Ishikawa (cell line): ENCODE data around the gene DHRS7C.
A peak's percentile ranks its signal among the peaks of the same experiment; 100 is the strongest.

Experiments
- CEBPB ChIP-seq: IDR thresholded peaks from 2 replicates; pipeline ENCODE4 v1.6.1; 2012
- CREB1 ChIP-seq: IDR thresholded peaks from 2 replicates; pipeline ENCODE4 v1.6.1; 2012; ENCODE audit warnings: low read depth
- EGR1 ChIP-seq: IDR thresholded peaks from 2 replicates; pipeline ENCODE4 v1.6.1; 2012
- EP300 ChIP-seq: IDR thresholded peaks from 2 replicates; pipeline ENCODE4 v1.6.1; 2012; ENCODE audit warnings: borderline replicate concordance
- FOXM1 ChIP-seq: IDR thresholded peaks from 2 replicates; pipeline ENCODE4 v1.6.1; 2012; ENCODE audit warnings: low read depth, borderline replicate concordance
- MAX ChIP-seq: IDR thresholded peaks from 2 replicates; pipeline ENCODE4 v1.6.1; 2012
- NFIC ChIP-seq: IDR thresholded peaks from 2 replicates; pipeline ENCODE4 v1.6.1; 2012
- RAD21 ChIP-seq: IDR thresholded peaks from 2 replicates; pipeline ENCODE4 v1.6.1; 2012; ENCODE audit warnings: low read depth
- TAF1 ChIP-seq: IDR thresholded peaks from 2 replicates; pipeline ENCODE4 v1.6.1; 2012; ENCODE audit warnings: low read depth, mild to moderate bottlenecking
- TCF12 ChIP-seq: IDR thresholded peaks from 2 replicates; pipeline ENCODE4 v1.6.1; 2012; ENCODE audit warnings: low read depth
- TEAD4 ChIP-seq: IDR thresholded peaks from 2 replicates; pipeline ENCODE4 v1.6.1; 2012
- USF1 ChIP-seq: IDR thresholded peaks from 2 replicates; pipeline ENCODE4 v1.6.1; 2012
- YY1 ChIP-seq: IDR thresholded peaks from 2 replicates; pipeline ENCODE4 v1.6.1; 2012; ENCODE audit warnings: low read depth
- ZBTB7A ChIP-seq: IDR thresholded peaks from 2 replicates; pipeline ENCODE4 v1.6.1; 2012; ENCODE audit warnings: low read depth
- TF ChIP-seq, protein P1 (sequence below): IDR thresholded peaks from 2 replicates; pipeline ENCODE4 v1.6.1; 2012; ENCODE audit warnings: low read depth, mild to moderate bottlenecking

DHRS7C gene

GRCh38 chr17:9818760-9819159 lies 27.4 kb upstream of the DHRS7C start:
- TF ChIP-seq CEBPB (no peak), TCF12 (no peak), USF1 (no peak), MAX (no peak), FOXM1 (no peak), EGR1 (no peak), NFIC (no peak), TEAD4 (no peak)
- TF ChIP-seq, protein P1, sequence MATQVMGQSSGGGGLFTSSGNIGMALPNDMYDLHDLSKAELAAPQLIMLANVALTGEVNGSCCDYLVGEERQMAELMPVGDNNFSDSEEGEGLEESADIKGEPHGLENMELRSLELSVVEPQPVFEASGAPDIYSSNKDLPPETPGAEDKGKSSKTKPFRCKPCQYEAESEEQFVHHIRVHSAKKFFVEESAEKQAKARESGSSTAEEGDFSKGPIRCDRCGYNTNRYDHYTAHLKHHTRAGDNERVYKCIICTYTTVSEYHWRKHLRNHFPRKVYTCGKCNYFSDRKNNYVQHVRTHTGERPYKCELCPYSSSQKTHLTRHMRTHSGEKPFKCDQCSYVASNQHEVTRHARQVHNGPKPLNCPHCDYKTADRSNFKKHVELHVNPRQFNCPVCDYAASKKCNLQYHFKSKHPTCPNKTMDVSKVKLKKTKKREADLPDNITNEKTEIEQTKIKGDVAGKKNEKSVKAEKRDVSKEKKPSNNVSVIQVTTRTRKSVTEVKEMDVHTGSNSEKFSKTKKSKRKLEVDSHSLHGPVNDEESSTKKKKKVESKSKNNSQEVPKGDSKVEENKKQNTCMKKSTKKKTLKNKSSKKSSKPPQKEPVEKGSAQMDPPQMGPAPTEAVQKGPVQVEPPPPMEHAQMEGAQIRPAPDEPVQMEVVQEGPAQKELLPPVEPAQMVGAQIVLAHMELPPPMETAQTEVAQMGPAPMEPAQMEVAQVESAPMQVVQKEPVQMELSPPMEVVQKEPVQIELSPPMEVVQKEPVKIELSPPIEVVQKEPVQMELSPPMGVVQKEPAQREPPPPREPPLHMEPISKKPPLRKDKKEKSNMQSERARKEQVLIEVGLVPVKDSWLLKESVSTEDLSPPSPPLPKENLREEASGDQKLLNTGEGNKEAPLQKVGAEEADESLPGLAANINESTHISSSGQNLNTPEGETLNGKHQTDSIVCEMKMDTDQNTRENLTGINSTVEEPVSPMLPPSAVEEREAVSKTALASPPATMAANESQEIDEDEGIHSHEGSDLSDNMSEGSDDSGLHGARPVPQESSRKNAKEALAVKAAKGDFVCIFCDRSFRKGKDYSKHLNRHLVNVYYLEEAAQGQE, result no peak

DNA sequence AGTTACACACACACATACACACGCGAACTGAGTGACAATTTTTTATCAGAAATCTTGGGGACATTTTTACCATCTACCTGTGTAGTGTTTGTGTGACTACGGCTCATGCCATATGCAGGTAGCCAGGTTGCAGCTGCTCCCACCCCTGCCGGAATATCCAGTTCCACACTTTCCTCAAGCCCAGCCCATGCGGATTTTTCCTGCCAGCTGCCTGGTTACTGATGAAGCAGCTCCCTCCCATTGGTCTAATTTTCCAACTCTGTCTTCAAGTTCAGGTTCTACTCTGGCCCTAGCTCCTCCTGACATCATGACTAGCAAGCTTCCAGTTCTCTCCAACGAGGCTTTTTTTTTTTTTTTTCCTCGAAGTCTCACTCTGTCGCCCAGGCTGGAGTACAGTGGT lies 25.7 kb upstream of the DHRS7C start:
- TF ChIP-seq EP300, result no peak
- TF ChIP-seq CREB1, result peak; percentile 87

- TF ChIP-seq FOXM1 (no peak), CREB1 (no peak)
These were observed 25.1 kb upstream of the DHRS7C start for GRCh38 chr17:9816472-9816871.

DNA sequence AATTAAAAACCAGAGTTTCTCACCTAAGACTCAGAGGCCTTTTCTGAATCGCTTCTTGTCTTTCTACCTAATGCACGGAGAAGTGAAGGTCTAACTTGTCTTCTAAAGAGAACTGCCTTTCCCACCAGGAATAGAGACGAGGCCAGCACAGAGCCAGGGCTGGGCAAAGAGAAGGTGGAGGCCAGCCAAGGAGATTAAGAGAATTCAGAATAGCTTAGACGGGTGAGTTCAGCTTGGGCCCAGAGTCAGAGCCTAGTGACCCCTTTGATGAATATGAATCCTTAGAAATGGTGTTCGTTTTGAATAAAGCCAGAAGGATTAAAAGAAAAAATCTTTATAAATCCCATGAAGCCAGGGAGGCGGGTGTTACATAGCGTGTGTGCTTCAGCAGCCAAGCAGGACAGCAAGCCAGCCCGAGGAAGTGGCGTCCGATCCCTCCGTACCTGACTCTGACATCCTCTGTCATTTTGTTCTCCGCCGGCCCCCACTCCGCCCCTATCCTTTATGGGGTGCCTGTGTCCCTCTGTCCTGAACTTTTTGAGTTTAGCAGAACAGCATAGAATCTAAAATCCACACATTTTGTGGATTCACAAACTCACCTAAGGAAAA lies 23.0 kb upstream of the DHRS7C start:
- no peak for TF ChIP-seq NFIC
- no peak for TF ChIP-seq TCF12
- no peak for TF ChIP-seq EP300
- no peak for TF ChIP-seq FOXM1
- no peak for TF ChIP-seq RAD21
- no peak for TF ChIP-seq MAX
- TF ChIP-seq, protein P1, result no peak
- no peak for TF ChIP-seq TEAD4
- TF ChIP-seq ZBTB7A, result no peak
- TF ChIP-seq TAF1, result no peak
- no peak for TF ChIP-seq USF1

DNA sequence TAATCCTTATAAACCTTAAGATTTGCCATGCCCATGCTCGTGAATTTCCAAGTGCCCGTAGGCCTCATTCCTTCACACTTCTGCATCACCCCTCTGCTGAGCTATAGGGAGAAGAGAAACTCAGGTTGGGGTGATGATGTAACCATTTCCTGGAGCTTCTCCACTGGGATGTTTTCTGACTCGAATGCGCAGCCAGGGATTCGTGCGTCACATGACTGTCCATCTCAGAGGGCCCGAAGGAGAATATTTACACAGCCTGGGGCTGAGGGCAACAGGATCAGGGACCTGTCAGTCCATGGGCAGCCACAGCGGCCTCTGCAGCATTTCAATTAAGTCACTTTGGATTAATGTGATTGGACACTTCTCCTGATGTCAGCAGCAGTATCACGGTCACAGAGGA lies 21.8 kb upstream of the DHRS7C start:
- TF ChIP-seq NFIC, result no peak

DNA sequence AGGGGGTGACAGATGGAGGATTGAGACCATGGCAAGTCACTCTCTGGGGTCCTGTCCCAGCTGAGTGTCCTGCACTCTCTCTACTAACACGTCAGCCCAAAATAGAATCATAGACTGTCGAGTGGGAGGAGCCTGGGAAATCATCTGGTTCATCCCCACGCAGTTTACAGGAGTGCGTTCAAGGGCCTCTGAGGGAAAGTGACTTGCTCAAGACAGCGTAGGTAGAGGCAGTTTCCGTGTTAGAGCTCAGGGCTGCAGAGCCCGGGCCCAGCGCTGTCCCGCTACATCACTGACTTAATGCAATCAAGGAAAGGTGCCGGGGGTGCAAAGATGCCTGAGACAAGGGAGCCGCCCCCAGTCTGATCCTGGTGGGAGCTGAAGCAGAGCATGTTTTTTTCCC lies 20.1 kb upstream of the DHRS7C start:
- TF ChIP-seq RAD21, result no peak
- no peak for TF ChIP-seq MAX
- TF ChIP-seq, protein P1, result no peak
- TF ChIP-seq EP300, result no peak
- no peak for TF ChIP-seq NFIC
- TF ChIP-seq YY1, result no peak
- no peak for TF ChIP-seq TEAD4
